ENCODE data around the gene BLNK.

The BLNK gene

DNA sequence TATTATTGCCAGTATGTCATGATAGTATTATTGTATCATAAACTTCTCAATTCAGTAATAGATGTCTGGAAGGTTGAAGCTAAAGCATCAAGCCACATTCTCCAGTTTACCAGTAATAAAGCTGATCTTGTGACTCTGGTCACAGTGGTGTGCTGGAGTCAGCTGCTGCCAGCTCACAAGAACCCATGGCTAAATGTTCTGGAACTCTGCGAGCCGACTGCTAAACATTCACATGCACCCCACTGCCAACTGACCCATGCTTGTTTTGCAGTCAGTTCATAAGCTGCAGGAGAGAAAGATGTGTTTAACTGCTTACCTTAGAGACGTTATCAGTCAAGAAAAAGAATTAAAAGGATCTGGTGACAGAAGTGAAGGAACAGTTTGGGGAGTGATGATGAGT lies 27.0 kb upstream of the BLNK start:
- no peak for DNase-seq (ENCODE audit: low read depth)
- H3K4me3 ChIP-seq (replicated peaks; ENCODE audit: low read depth, low read length), result no peak overlapping the region
- TF ChIP-seq, protein P1, sequence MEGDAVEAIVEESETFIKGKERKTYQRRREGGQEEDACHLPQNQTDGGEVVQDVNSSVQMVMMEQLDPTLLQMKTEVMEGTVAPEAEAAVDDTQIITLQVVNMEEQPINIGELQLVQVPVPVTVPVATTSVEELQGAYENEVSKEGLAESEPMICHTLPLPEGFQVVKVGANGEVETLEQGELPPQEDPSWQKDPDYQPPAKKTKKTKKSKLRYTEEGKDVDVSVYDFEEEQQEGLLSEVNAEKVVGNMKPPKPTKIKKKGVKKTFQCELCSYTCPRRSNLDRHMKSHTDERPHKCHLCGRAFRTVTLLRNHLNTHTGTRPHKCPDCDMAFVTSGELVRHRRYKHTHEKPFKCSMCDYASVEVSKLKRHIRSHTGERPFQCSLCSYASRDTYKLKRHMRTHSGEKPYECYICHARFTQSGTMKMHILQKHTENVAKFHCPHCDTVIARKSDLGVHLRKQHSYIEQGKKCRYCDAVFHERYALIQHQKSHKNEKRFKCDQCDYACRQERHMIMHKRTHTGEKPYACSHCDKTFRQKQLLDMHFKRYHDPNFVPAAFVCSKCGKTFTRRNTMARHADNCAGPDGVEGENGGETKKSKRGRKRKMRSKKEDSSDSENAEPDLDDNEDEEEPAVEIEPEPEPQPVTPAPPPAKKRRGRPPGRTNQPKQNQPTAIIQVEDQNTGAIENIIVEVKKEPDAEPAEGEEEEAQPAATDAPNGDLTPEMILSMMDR (IDR thresholded peaks at IDR 0.05; ENCODE audit: low read length, missing control alignments), result no peak

DNA sequence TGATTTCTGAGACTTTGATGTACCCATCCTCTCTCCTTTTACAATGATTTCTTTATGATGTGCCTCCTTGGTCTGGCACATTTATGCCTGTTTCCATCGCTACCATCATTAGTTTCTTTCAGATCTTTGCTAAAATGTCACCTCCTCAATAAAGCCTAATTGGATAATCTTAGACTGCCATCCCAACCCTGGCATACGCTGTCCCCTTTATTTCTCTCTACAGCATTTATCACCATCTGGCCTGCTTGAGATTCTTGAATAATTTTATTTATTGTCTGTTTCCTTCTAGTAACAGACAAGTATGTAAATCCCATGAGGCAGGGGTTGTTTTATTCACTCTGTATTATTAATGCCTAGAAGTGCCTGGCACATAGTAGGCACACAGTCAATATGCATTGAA lies 26.1 kb upstream of the BLNK start:
- DNase-seq (ENCODE audit: low read depth), result no peak
- no peak overlapping the region for H3K4me3 ChIP-seq (replicated peaks; ENCODE audit: low read depth, low read length)
- TF ChIP-seq, protein P1 (IDR thresholded peaks at IDR 0.05; ENCODE audit: low read length, missing control alignments), result no peak

- DNase-seq (ENCODE audit: low read depth), result no peak
- TF ChIP-seq, protein P1 (IDR thresholded peaks at IDR 0.05; ENCODE audit: low read length, missing control alignments), result no peak
- no peak overlapping the region for H3K4me3 ChIP-seq (replicated peaks; ENCODE audit: low read depth, low read length)
These were observed 24.1 kb upstream of the BLNK start for GRCh38 chr10:96295475-96295874.

DNA sequence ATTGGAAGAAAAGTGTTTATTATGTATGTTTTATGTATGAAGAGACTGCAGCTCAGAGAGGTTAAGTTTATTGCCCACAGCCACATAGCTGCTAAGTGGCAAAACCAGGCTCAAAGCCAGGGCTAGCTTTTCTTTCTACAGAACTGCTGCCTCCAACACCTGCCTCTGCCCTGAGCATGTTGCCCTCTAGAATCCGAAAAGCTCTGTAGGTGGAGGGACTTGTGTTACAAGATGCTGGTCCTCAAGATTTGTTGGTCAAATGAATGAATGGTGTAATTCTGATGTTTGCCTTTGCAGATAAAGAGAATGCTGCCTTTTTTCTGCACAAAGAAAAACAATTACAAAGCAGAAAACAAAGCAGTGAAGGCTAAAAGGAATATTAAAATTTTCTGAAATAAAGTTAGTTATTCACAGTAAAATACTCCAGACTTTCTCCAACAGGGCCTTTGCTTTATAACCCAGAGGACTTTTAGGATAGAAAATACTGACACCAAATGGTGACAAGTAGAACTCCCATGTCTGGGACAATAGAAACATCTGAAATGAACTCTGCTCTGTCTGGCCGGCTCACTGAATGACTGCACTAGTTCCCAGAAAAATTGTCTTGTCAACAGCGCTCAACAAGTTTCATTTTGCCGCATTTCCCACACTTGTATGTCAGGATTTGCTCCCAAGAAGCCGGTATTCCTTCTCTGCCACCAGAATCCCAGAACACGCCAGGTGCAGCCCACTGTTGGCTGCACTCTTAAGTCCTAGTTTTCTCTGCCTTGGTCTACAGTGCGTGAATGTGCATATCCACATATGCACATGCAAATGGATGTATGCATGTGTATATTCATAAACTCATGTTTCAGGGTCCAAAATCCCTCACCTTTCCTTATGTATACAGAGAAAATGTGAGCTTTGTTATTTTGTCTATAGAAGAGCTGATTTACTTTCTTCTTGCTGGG lies 21.9 kb upstream of the BLNK start:
- peak; percentile 58 for DNase-seq (ENCODE audit: low read depth)
- H3K4me3 ChIP-seq (replicated peaks; ENCODE audit: low read depth, low read length), result no peak overlapping the region
- TF ChIP-seq, protein P1 (IDR thresholded peaks at IDR 0.05; ENCODE audit: low read length, missing control alignments), result peak; percentile 48

DNA sequence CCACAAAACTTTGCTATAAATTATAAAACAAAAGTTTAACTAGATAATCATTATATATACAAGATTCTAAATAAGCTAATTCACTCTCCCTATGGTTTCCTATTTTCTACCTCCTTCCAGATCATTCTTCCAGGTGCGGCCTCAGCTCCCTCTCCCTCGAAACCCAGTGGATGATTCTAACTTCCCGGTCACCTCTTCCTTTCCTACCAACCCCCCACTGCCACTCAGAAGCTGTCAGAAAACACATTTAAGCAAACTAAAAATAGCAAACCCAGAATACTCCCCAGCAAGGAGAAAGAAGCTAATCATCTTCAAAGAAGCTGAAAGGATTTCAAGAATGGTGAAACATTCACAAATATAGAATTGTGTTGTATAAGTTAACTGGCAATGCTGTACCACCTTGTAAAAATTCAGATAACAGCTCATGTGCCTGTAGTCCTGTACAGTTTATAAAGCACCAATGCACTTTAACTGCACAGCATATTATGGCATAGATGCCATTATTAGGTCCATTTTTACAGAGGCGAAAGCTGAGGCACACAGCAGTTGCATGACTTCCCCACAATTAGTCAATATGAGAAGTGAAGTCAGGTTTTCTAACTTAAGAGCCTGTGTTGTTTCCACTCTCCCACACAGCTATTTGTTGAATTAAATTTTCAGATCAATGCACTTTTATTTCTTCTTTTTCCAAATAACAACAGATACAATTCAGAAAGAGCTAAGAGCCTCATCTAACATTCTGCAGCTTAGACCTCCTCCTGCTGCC lies 19.2 kb upstream of the BLNK start:
- TF ChIP-seq, protein P1 (IDR thresholded peaks at IDR 0.05; ENCODE audit: low read length, missing control alignments), result no peak
- H3K4me3 ChIP-seq (replicated peaks; ENCODE audit: low read depth, low read length), result no peak overlapping the region
- no peak for DNase-seq (ENCODE audit: low read depth)

- no peak for DNase-seq (ENCODE audit: low read depth)
- TF ChIP-seq, protein P1 (IDR thresholded peaks at IDR 0.05; ENCODE audit: low read length, missing control alignments), result no peak
- no peak overlapping the region for H3K4me3 ChIP-seq (replicated peaks; ENCODE audit: low read depth, low read length)
These were observed 18.0 kb upstream of the BLNK start for GRCh38 chr10:96289218-96289910.
